HCT116 (cell line): ENCODE measurements around the gene NEMP2. TPM values are rescaled to one million over a fixed set of nuclear protein-coding genes. Genes with fewer than 3 reads are reported as not detected.

Experiments
- ATAC-seq: fragments of 200-7000 bp; cut with Tn5 transposase; 2 replicates; pipeline ENCODE4 v1.9.1; 2020; ENCODE audit warnings: mild to moderate bottlenecking, moderate library complexity
- BruUV-seq: library from RNA; stranded (reverse); fragments of 400-500 nt; replicated peaks from 2 replicates; lab custom pipeline; 2021; lab: Mats Ljungman, UMichigan
- CTCF ChIA-PET: fragments of 300-600 bp; sonication (Branson Sonifier 250); formaldehyde crosslinking; loops from one replicate; lab custom pipeline; 2021; ENCODE audit warnings: antibody characterized with exemption; lab: Charles Lee
- POLR2A ChIA-PET: fragments of 300-600, 350-600 bp; sonication (Branson Sonifier 250); formaldehyde crosslinking; loops from one replicate; lab custom pipeline; 2021; ENCODE audit warnings: antibody characterized with exemption; lab: Charles Lee
- RAD21 ChIA-PET, 2 experiments: fragments of 300-600 bp; sonication (Branson Sonifier 250); formaldehyde crosslinking; loops; one replicate each; lab custom pipeline; 2023; ENCODE audit warnings: low total read pairs in 2 of 2; ENCODE audit not compliant: uncharacterized antibody in 2 of 2, unreplicated experiment in 2 of 2, low non-redundant PET in 1 of 2; lab: Charles Lee
- DNase-seq: peaks from one replicate; pipeline ENCODE4 v3.0.0-alpha.2; 2010; ENCODE audit warnings: low read depth, low spot score
- H2AFZ ChIP-seq: fragments of 200-600 bp; shearing (Covaris generic), sonication (generic); 2 replicates; pipeline ENCODE4 v1.6.1; 2017; ENCODE audit warnings: low read depth, mixed run types, mixed read lengths, antibody characterized with exemption, low read length; ENCODE audit not compliant: poor library complexity, severe bottlenecking
- H3K27ac ChIP-seq: 2 replicates; pipeline ENCODE4 v1.5.1; 2012; ENCODE audit warnings: low read depth, low read length
- H3K27me3 ChIP-seq: fragments of 200-600 bp; sonication (generic); 2 replicates; pipeline ENCODE4 v1.6.1; 2016; ENCODE audit warnings: mixed run types, low read length, mixed read lengths; ENCODE audit not compliant: insufficient read depth
- H3K36me3 ChIP-seq, 2 experiments: fragments of 200-500 bp in 1 of 2; fragments of 200-600 bp in 1 of 2; sonication (Bioruptor generic) in 1 of 2; sonication (generic) in 1 of 2; 2 replicates each; pipeline versions ENCODE4 v1.5.1 to v1.6.1; 2014 to 2016; ENCODE audit warnings: low read length in 2 of 2, inconsistent platforms in 1 of 2, mixed read lengths in 1 of 2, mixed run types in 1 of 2; ENCODE audit not compliant: insufficient read depth in 2 of 2, control insufficient read depth in 1 of 2
- H3K4me1 ChIP-seq, 2 experiments: fragments of 200-600 bp in 1 of 2; sonication (generic) in 1 of 2; 2 replicates each; pipeline versions ENCODE4 v1.5.1 to v1.6.1; 2012 to 2017; ENCODE audit warnings: low read length in 2 of 2, inconsistent platforms in 1 of 2, mild to moderate bottlenecking in 1 of 2, mixed read lengths in 1 of 2, mixed run types in 1 of 2, moderate library complexity in 1 of 2; ENCODE audit not compliant: insufficient read depth in 2 of 2, control insufficient read depth in 1 of 2
- H3K4me2 ChIP-seq: fragments of 200-600 bp; sonication (generic); 2 replicates; pipeline ENCODE4 v1.6.1; 2017; ENCODE audit warnings: mixed run types, low read length, mixed read lengths
- H3K4me3 ChIP-seq, 2 experiments: fragments of 200-600 bp in 1 of 2; sonication (generic) in 1 of 2; replicated peaks in 1 of 2; 2 replicates each; pipeline ENCODE4 v1.5.1; 2011 to 2016; ENCODE audit warnings: low read length in 2 of 2, control low read depth in 1 of 2, low read depth in 1 of 2, mild to moderate bottlenecking in 1 of 2, mixed read lengths in 1 of 2, mixed run types in 1 of 2
- H3K79me2 ChIP-seq: fragments of 200-600 bp; sonication (generic); 2 replicates; pipeline ENCODE4 v1.6.1; 2017; ENCODE audit warnings: mild to moderate bottlenecking, mixed run types, low read length, moderate library complexity, mixed read lengths; ENCODE audit not compliant: insufficient read depth
- H3K9ac ChIP-seq: fragments of 200-600 bp; sonication (generic); 2 replicates; pipeline ENCODE4 v1.6.1; 2016; ENCODE audit warnings: low read length, mixed read lengths
- H3K9me2 ChIP-seq: fragments of 200-600 bp; sonication (generic), shearing (Covaris generic); 2 replicates; pipeline ENCODE4 v1.6.1; 2017; ENCODE audit warnings: mixed run types, mild to moderate bottlenecking, moderate library complexity; ENCODE audit not compliant: insufficient read depth
- H3K9me3 ChIP-seq, 2 experiments: fragments of 200-500 bp in 1 of 2; fragments of 200-600 bp in 1 of 2; sonication (Bioruptor generic) in 1 of 2; sonication (generic) in 1 of 2; 2 replicates each; pipeline ENCODE4 v1.6.1; 2014 to 2017; ENCODE audit warnings: low read length in 2 of 2, mixed read lengths in 2 of 2, inconsistent platforms in 1 of 2, low read depth in 1 of 2, mild to moderate bottlenecking in 1 of 2, mixed run types in 1 of 2, moderate library complexity in 1 of 2; ENCODE audit not compliant: control insufficient read depth in 1 of 2, insufficient read depth in 1 of 2
- H4K20me1 ChIP-seq: fragments of 200-600 bp; sonication (generic), shearing (Covaris generic); 2 replicates; pipeline ENCODE4 v1.6.1; 2017; ENCODE audit warnings: mixed run types, mild to moderate bottlenecking, moderate library complexity; ENCODE audit not compliant: insufficient read depth
- CEBPB ChIP-seq: IDR thresholded peaks from 2 replicates; pipeline ENCODE4 v1.6.1; 2012; ENCODE audit warnings: low read depth
- CTCF ChIP-seq, 3 experiments: fragments of 200-600 bp in 1 of 3; sonication (generic) in 1 of 3; IDR thresholded peaks in 2 of 3; conservative IDR thresholded peaks in 1 of 3; 2 replicates each; pipeline ENCODE4 v1.5.1; 2012 to 2017; ENCODE audit warnings: low read depth in 2 of 3, low read length in 2 of 3, antibody characterized with exemption in 1 of 3, borderline replicate concordance in 1 of 3, control low read depth in 1 of 3, mild to moderate bottlenecking in 1 of 3, mixed read lengths in 1 of 3, mixed run types in 1 of 3, moderate library complexity in 1 of 3; ENCODE audit not compliant: insufficient read depth in 1 of 3
- EGR1 ChIP-seq: IDR thresholded peaks from 2 replicates; pipeline ENCODE4 v1.6.1; 2012; ENCODE audit warnings: low read depth
- ELF1 ChIP-seq: IDR thresholded peaks from 2 replicates; pipeline ENCODE4 v1.6.1; 2012; ENCODE audit warnings: low read depth, borderline replicate concordance
- EZH2phosphoT487 ChIP-seq: fragments of 200-600 bp; IDR thresholded peaks from 2 replicates; pipeline ENCODE4 v1.6.1; 2018; ENCODE audit warnings: antibody characterized with exemption, borderline replicate concordance
- FOSL1 ChIP-seq: IDR thresholded peaks from 2 replicates; pipeline ENCODE4 v1.6.1; 2012; ENCODE audit warnings: low read depth
- JUND ChIP-seq: IDR thresholded peaks from 2 replicates; pipeline ENCODE4 v1.6.1; 2012
- MAX ChIP-seq: IDR thresholded peaks from 2 replicates; pipeline ENCODE4 v1.6.1; 2012
- POLR2A ChIP-seq: IDR thresholded peaks from 2 replicates; pipeline ENCODE4 v1.7.0; 2011; ENCODE audit warnings: borderline replicate concordance; ENCODE audit not compliant: insufficient read depth, insufficient read length; ENCODE audit errors: extremely low read depth
- POLR2AphosphoS5 ChIP-seq: IDR thresholded peaks from 2 replicates; pipeline ENCODE4 v1.6.1; 2011; ENCODE audit warnings: mild to moderate bottlenecking, low read depth, low read length, moderate library complexity
- RAD21 ChIP-seq: IDR thresholded peaks from 2 replicates; pipeline ENCODE4 v1.6.1; 2012; ENCODE audit warnings: low read depth, mild to moderate bottlenecking
- REST ChIP-seq: IDR thresholded peaks from 2 replicates; pipeline ENCODE4 v1.6.1; 2012; ENCODE audit warnings: low read depth
- SP1 ChIP-seq: IDR thresholded peaks from 2 replicates; pipeline ENCODE4 v1.6.1; 2012; ENCODE audit warnings: low read depth
- SRF ChIP-seq: IDR thresholded peaks from 2 replicates; pipeline ENCODE4 v1.6.1; 2012; ENCODE audit warnings: low read depth
- YY1 ChIP-seq: IDR thresholded peaks from 2 replicates; pipeline ENCODE4 v1.6.1; 2011; ENCODE audit warnings: low read length, low read depth, moderate library complexity, mild to moderate bottlenecking; ENCODE audit not compliant: insufficient replicate concordance; ENCODE audit errors: extremely low read depth
- ZFX ChIP-seq: fragments of 450-650 bp; IDR thresholded peaks from 2 replicates; pipeline ENCODE4 v1.6.1; 2017
- ZNF274 ChIP-seq: fragments of 200-500 bp; sonication (Bioruptor generic); IDR thresholded peaks from 2 replicates; pipeline ENCODE4 v1.6.1; 2014; ENCODE audit warnings: mild to moderate bottlenecking, low read depth, low read length, inconsistent platforms
- intact Hi-C: fragments of 100-400 bp; cut with micrococcal nuclease; formaldehyde crosslinking; loops from 2 replicates; pipeline ENCODE4 v1.10.0; 2022
- total RNA-seq: library from RNA; stranded (reverse); gene quantifications from one replicate; pipeline ENCODE4 v1.2.1, GENCODE V29; 2021; ENCODE audit not compliant: unreplicated experiment

Gene NEMP2
- total RNA-seq, 1 experiment from 2014 or later, result 8.6 TPM

GRCh38 chr2:190506666-190507065 is 27.9 kb downstream of the NEMP2 start:
- no peaks in the 10 kb centered on the region for H3K27me3 ChIP-seq
- ChIA-PET RAD21 (no interaction called here), CTCF (no interaction called here), POLR2A (no interaction called here)
- no peak overlapping the region for H2AFZ ChIP-seq
- H3K27ac ChIP-seq, result no peak overlapping the region
- no peaks in the 10 kb centered on the region for H3K79me2 ChIP-seq
- no peaks in the 10 kb centered on the region for H3K36me3 ChIP-seq
- H3K9ac ChIP-seq, result no peak overlapping the region
- peaks cover 2% of the 10 kb centered on the region in 2 experiments; a peak in 2 of 4 replicates for H3K4me1 ChIP-seq
- H3K9me3 ChIP-seq, result no peaks in the 10 kb centered on the region
- no peak overlapping the region for H3K4me3 ChIP-seq
- intact Hi-C loops, result loop anchor here (5.0 kb wide), 1 partner anchor 179 kb away; no protein-coding TSS in a partner anchor
- no peak for TF ChIP-seq FOSL1
- no peak for TF ChIP-seq ZNF274
- ATAC-seq (no peak), DNase-seq (no peak)
- no peaks in the 10 kb centered on the region for H3K9me2 ChIP-seq
- no peak overlapping the region for H3K4me2 ChIP-seq
- no peaks in the 10 kb centered on the region for H4K20me1 ChIP-seq
- no TSS peak for BruUV-seq

GRCh38 chr2:190505696-190506095 is 28.8 kb downstream of the NEMP2 start:
- no peaks in the 10 kb centered on the region for H3K9me3 ChIP-seq
- RAD21 ChIA-PET, result no interaction called here
- no peak overlapping the region for H3K27ac ChIP-seq
- CTCF ChIA-PET, result no interaction called here
- H4K20me1 ChIP-seq, result no peaks in the 10 kb centered on the region
- no peaks in the 10 kb centered on the region for H3K36me3 ChIP-seq
- ATAC-seq (no peak), DNase-seq (no peak)
- H3K9ac ChIP-seq, result no peak overlapping the region
- H3K4me2 ChIP-seq, result no peak overlapping the region
- POLR2A ChIA-PET, result no interaction called here
- no peak overlapping the region for H3K4me3 ChIP-seq
- no peaks in the 10 kb centered on the region for H3K79me2 ChIP-seq
- BruUV-seq, result no TSS peak
- peaks cover 2 to 5% of the 10 kb centered on the region in 2 experiments; a peak in 2 of 4 replicates for H3K4me1 ChIP-seq
- intact Hi-C loops, result loop anchor here (5.0 kb wide), 1 partner anchor 178 kb away; no protein-coding TSS in a partner anchor
- H3K27me3 ChIP-seq, result no peaks in the 10 kb centered on the region
- H3K9me2 ChIP-seq, result no peaks in the 10 kb centered on the region
- no peak overlapping the region for H2AFZ ChIP-seq
- no peak for TF ChIP-seq SP1
- TF ChIP-seq REST, result no peak
- TF ChIP-seq EGR1, result no peak
- TF ChIP-seq MAX, result no peak
- no peak for TF ChIP-seq JUND
- no peak for TF ChIP-seq SRF
- TF ChIP-seq CEBPB, result no peak
- no peak for TF ChIP-seq RAD21
- no peak for TF ChIP-seq EZH2phosphoT487
- TF ChIP-seq FOSL1, result no peak
- no peak for TF ChIP-seq POLR2AphosphoS5
- no peak for TF ChIP-seq POLR2A
- TF ChIP-seq CTCF (IDR thresholded peaks at IDR 0.05 in 2 of 3, conservative IDR thresholded peaks at IDR 0.05 in 1 of 3; ENCODE audit: borderline replicate concordance in 1 of 3, insufficient read depth in 1 of 3, low read depth in 2 of 3, low read length in 2 of 3), result no peak
- TF ChIP-seq ZFX, result no peak
- no peak for TF ChIP-seq YY1
- TF ChIP-seq ELF1, result no peak
